Transverse colon (tissue), 3 donors: ENCODE measurements around the gene AK4.

Source experiments
- POLR2A ChIP-seq: fragments of 450-650 bp; IDR thresholded peaks from one replicate; pipeline ENCODE4 v1.6.1; 2016; ENCODE audit warnings: antibody characterized with exemption, mild to moderate bottlenecking, moderate library complexity
- TF ChIP-seq, protein P1 (sequence below), 5 experiments: fragments of 200-600 bp in 3 of 5; fragments of 450-650 bp in 2 of 5; sonication (generic) in 3 of 5; IDR thresholded peaks; 1 replicate in 2 of 5; 2 replicates in 3 of 5; pipeline ENCODE4 v1.5.1; 2016 to 2017; ENCODE audit warnings: antibody characterized with exemption in 5 of 5, inconsistent platforms in 3 of 5, mild to moderate bottlenecking in 2 of 5, moderate library complexity in 1 of 5

DNA sequence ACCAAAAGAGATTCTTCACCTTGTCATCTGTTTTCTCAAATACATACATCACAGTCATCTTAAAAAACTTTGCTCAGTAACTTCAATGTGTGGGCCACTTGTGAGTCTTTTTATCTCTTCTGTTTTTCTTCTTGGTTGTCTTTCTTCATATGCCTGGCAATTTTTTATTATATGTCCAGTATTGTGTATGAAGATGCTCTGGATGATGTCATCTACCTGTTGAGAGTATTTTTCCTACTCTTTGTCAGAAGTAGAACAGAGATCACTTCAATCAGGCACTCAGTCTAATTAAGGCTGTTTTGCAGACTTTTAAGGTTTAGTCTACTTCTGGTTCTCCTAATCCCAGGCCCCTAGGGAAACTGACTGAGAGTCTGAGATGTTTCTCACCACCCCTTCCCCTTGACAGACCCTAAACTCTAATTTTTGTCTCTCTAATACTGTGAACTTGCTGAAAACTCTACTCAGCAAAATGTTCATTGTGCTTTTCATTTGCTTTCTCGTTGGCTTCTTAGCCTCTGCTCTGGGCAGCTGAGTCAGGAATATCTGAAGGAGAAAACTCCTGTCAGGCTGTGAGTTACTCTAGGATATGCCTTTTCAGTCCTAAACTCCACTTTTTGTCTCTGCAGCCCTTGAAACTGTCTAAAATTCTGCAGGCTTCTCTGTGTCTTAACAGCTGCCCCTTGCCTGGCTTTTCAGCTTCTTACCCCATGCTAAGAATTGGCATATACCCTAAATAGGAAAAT lies 128.4 kb downstream of the AK4 start:
- TF ChIP-seq, protein P1, sequence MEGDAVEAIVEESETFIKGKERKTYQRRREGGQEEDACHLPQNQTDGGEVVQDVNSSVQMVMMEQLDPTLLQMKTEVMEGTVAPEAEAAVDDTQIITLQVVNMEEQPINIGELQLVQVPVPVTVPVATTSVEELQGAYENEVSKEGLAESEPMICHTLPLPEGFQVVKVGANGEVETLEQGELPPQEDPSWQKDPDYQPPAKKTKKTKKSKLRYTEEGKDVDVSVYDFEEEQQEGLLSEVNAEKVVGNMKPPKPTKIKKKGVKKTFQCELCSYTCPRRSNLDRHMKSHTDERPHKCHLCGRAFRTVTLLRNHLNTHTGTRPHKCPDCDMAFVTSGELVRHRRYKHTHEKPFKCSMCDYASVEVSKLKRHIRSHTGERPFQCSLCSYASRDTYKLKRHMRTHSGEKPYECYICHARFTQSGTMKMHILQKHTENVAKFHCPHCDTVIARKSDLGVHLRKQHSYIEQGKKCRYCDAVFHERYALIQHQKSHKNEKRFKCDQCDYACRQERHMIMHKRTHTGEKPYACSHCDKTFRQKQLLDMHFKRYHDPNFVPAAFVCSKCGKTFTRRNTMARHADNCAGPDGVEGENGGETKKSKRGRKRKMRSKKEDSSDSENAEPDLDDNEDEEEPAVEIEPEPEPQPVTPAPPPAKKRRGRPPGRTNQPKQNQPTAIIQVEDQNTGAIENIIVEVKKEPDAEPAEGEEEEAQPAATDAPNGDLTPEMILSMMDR (IDR thresholded peaks at IDR 0.05) = no peak
- TF ChIP-seq POLR2A = no peak
